Ishikawa (cell line): ENCODE results near the gene CTH.
A peak's percentile ranks its signal among the peaks of the same experiment; 100 is the strongest.

ENCODE experiments used
- CEBPB ChIP-seq: IDR thresholded peaks from 2 replicates; pipeline ENCODE4 v1.6.1; 2012
- CREB1 ChIP-seq: IDR thresholded peaks from 2 replicates; pipeline ENCODE4 v1.6.1; 2012; ENCODE audit warnings: low read depth
- EGR1 ChIP-seq: IDR thresholded peaks from 2 replicates; pipeline ENCODE4 v1.6.1; 2012
- EP300 ChIP-seq: IDR thresholded peaks from 2 replicates; pipeline ENCODE4 v1.6.1; 2012; ENCODE audit warnings: borderline replicate concordance
- FOXM1 ChIP-seq: IDR thresholded peaks from 2 replicates; pipeline ENCODE4 v1.6.1; 2012; ENCODE audit warnings: low read depth, borderline replicate concordance
- MAX ChIP-seq: IDR thresholded peaks from 2 replicates; pipeline ENCODE4 v1.6.1; 2012
- NFIC ChIP-seq: IDR thresholded peaks from 2 replicates; pipeline ENCODE4 v1.6.1; 2012
- RAD21 ChIP-seq: IDR thresholded peaks from 2 replicates; pipeline ENCODE4 v1.6.1; 2012; ENCODE audit warnings: low read depth
- REST ChIP-seq: IDR thresholded peaks from 2 replicates; pipeline ENCODE4 v1.6.1; 2012; ENCODE audit warnings: low read depth, mild to moderate bottlenecking
- TAF1 ChIP-seq: IDR thresholded peaks from 2 replicates; pipeline ENCODE4 v1.6.1; 2012; ENCODE audit warnings: low read depth, mild to moderate bottlenecking
- TCF12 ChIP-seq: IDR thresholded peaks from 2 replicates; pipeline ENCODE4 v1.6.1; 2012; ENCODE audit warnings: low read depth
- TEAD4 ChIP-seq: IDR thresholded peaks from 2 replicates; pipeline ENCODE4 v1.6.1; 2012
- USF1 ChIP-seq: IDR thresholded peaks from 2 replicates; pipeline ENCODE4 v1.6.1; 2012
- YY1 ChIP-seq: IDR thresholded peaks from 2 replicates; pipeline ENCODE4 v1.6.1; 2012; ENCODE audit warnings: low read depth
- ZBTB7A ChIP-seq: IDR thresholded peaks from 2 replicates; pipeline ENCODE4 v1.6.1; 2012; ENCODE audit warnings: low read depth

CTH gene

GRCh38 chr1:70403759-70404158 is 7.3 kb upstream of the CTH start:
- no peak for TF ChIP-seq NFIC
- TF ChIP-seq EP300, result no peak
- no peak for TF ChIP-seq TCF12
- TF ChIP-seq YY1, result no peak

GRCh38 chr1:70405780-70406416 is 5.2 kb upstream of the CTH start:
- TF ChIP-seq TAF1 (no peak), MAX (no peak), FOXM1 (no peak), NFIC (no peak), EP300 (no peak), USF1 (no peak), REST (no peak), YY1 (no peak), CREB1 (no peak), ZBTB7A (no peak), CEBPB (no peak), TCF12 (no peak), RAD21 (no peak), TEAD4 (no peak), EGR1 (no peak)

GRCh38 chr1:70409136-70409535 is 1.9 kb upstream of the CTH start:
- TF ChIP-seq REST, result no peak
- TF ChIP-seq ZBTB7A, result no peak
- TF ChIP-seq FOXM1, result no peak
- no peak for TF ChIP-seq TCF12
- TF ChIP-seq MAX, result no peak

- TF ChIP-seq EP300, result no peak
- 0 out of 2 replicates have a peak, but pooled peaks have one; percentile 4 for TF ChIP-seq USF1
Observed at GRCh38 chr1:70411360-70411844, 334 bp downstream of the CTH start.

GRCh38 chr1:70415882-70416281 is 4.8 kb downstream of the CTH start:
- TF ChIP-seq EP300 (no peak), TAF1 (no peak), MAX (no peak), EGR1 (no peak), NFIC (no peak)

GRCh38 chr1:70420320-70420719 is 9.3 kb downstream of the CTH start:
- TF ChIP-seq RAD21, result no peak
- no peak for TF ChIP-seq FOXM1
- TF ChIP-seq CEBPB, result no peak
- TF ChIP-seq NFIC, result no peak
- no peak for TF ChIP-seq USF1
- TF ChIP-seq MAX, result no peak
- no peak for TF ChIP-seq EGR1
- no peak for TF ChIP-seq CREB1
- TF ChIP-seq TCF12, result no peak
- no peak for TF ChIP-seq EP300
- TF ChIP-seq ZBTB7A, result no peak
- TF ChIP-seq TEAD4, result no peak
- no peak for TF ChIP-seq TAF1
